Neural cell (in vitro differentiated cells): ENCODE results near the gene SNCB. TPM values are rescaled to one million over a fixed set of nuclear protein-coding genes. Genes with fewer than 3 reads are reported as not detected.

Source experiments
- H2AFZ ChIP-seq: fragments of 200-600, 300-800 bp; sonication (generic), shearing (Covaris generic); 2 replicates; pipeline ENCODE4 v1.6.0; 2014; ENCODE audit warnings: low read depth, mild to moderate bottlenecking, antibody characterized with exemption, low read length, moderate library complexity
- H3F3A ChIP-seq: fragments of 200-600 bp; shearing (Covaris generic); 2 replicates; pipeline ENCODE4 v1.6.1; 2016; ENCODE audit warnings: mild to moderate bottlenecking, moderate library complexity, mixed read lengths, antibody characterized with exemption, low read length; ENCODE audit not compliant: insufficient read depth, poor library complexity, severe bottlenecking
- H3K27ac ChIP-seq: fragments of 200-600, 300-800 bp; sonication (generic), shearing (Covaris generic); 2 replicates; pipeline ENCODE4 v1.5.1; 2014; ENCODE audit warnings: mild to moderate bottlenecking, low read length, moderate library complexity
- H3K27me3 ChIP-seq: fragments of 300-800, 200-600 bp; sonication (generic), shearing (Covaris generic); 2 replicates; pipeline ENCODE4 v1.6.0; 2014; ENCODE audit warnings: mild to moderate bottlenecking, low read depth, low read length, moderate library complexity; ENCODE audit not compliant: insufficient read depth
- H3K36me3 ChIP-seq: fragments of 300-800, 200-600 bp; sonication (generic), shearing (Covaris generic); 2 replicates; pipeline ENCODE4 v1.5.1; 2014; ENCODE audit warnings: mild to moderate bottlenecking, antibody characterized with exemption, low read length, moderate library complexity; ENCODE audit not compliant: insufficient read depth
- H3K4me2 ChIP-seq: fragments of 300-800, 200-600 bp; sonication (generic), shearing (Covaris generic); 2 replicates; pipeline ENCODE4 v1.6.0; 2014; ENCODE audit warnings: mild to moderate bottlenecking, low read length
- H3K4me3 ChIP-seq: fragments of 300-800, 200-600 bp; sonication (generic), shearing (Covaris generic); 2 replicates; pipeline ENCODE4 v1.5.1; 2014; ENCODE audit warnings: mild to moderate bottlenecking, low read length, moderate library complexity
- H3K79me2 ChIP-seq: fragments of 200-600 bp; shearing (Covaris generic); replicated peaks from 2 replicates; pipeline ENCODE4 v1.6.0; 2014; ENCODE audit warnings: mild to moderate bottlenecking, low read length, moderate library complexity; ENCODE audit not compliant: insufficient read depth
- H3K9ac ChIP-seq: fragments of 300-800, 200-600 bp; sonication (generic), shearing (Covaris generic); 2 replicates; pipeline ENCODE4 v1.6.1; 2016; ENCODE audit warnings: mild to moderate bottlenecking, low read length, mixed read lengths
- H3K9me2 ChIP-seq: fragments of 200-600 bp; shearing (Covaris generic); 2 replicates; pipeline ENCODE4 v1.6.1; 2016; ENCODE audit warnings: mild to moderate bottlenecking, low read length, mixed read lengths; ENCODE audit not compliant: insufficient read depth
- H3K9me3 ChIP-seq: fragments of 200-600, 300-800 bp; sonication (generic), shearing (Covaris generic); 2 replicates; pipeline ENCODE4 v1.6.1; 2016; ENCODE audit warnings: mild to moderate bottlenecking, mixed run types, low read length, moderate library complexity, mixed read lengths
- H4K20me1 ChIP-seq: fragments of 200-600 bp; shearing (Covaris generic); 2 replicates; pipeline ENCODE4 v1.6.1; 2016; ENCODE audit warnings: mild to moderate bottlenecking, mixed run types; ENCODE audit not compliant: insufficient read depth
- EP300 ChIP-seq: fragments of 450-650 bp; conservative IDR thresholded peaks from 2 replicates; pipeline ENCODE4 v1.6.1; 2014; ENCODE audit warnings: antibody characterized with exemption, mild to moderate bottlenecking, moderate library complexity; ENCODE audit not compliant: poor library complexity, severe bottlenecking
- EZH2 ChIP-seq: fragments of 200-600, 300-800 bp; shearing (Covaris generic), sonication (generic); IDR thresholded peaks from 2 replicates; pipeline ENCODE4 v1.6.1; 2014; ENCODE audit warnings: antibody characterized with exemption, low read length, borderline replicate concordance, mild to moderate bottlenecking; ENCODE audit not compliant: insufficient read depth, poor library complexity, severe bottlenecking
- MXI1 ChIP-seq: fragments of 450-650 bp; conservative IDR thresholded peaks from 2 replicates; pipeline ENCODE4 v1.6.1; 2014; ENCODE audit warnings: antibody characterized with exemption, mild to moderate bottlenecking; ENCODE audit not compliant: poor library complexity, severe bottlenecking
- POLR2AphosphoS5 ChIP-seq: IDR thresholded peaks from 2 replicates; pipeline ENCODE4 v1.6.1; 2012
- RAD21 ChIP-seq: fragments of 450-650 bp; conservative IDR thresholded peaks from 2 replicates; pipeline ENCODE4 v1.6.1; 2014; ENCODE audit warnings: antibody characterized with exemption, mild to moderate bottlenecking, moderate library complexity
- SMC3 ChIP-seq: fragments of 450-650 bp; conservative IDR thresholded peaks from 2 replicates; pipeline ENCODE4 v1.6.1; 2014; ENCODE audit warnings: antibody characterized with exemption, mild to moderate bottlenecking, moderate library complexity; ENCODE audit not compliant: poor library complexity
- TAF1 ChIP-seq: IDR thresholded peaks from 2 replicates; pipeline ENCODE4 v1.6.1; 2012; ENCODE audit warnings: low read depth
- polyA plus RNA-seq: library from polyadenylated mRNA; depleted of rRNA; stranded (reverse); fragments of >200 nt; gene quantifications from 2 replicates; pipeline ENCODE4 v1.2.3, GENCODE V29; 2014
- TF ChIP-seq, protein P1 (sequence below): IDR thresholded peaks from 2 replicates; pipeline ENCODE4 v1.6.1; 2012; ENCODE audit warnings: borderline replicate concordance
- TF ChIP-seq, protein P2 (sequence below): fragments of 450-650 bp; IDR thresholded peaks from 2 replicates; pipeline ENCODE4 v1.5.1; 2014; ENCODE audit warnings: antibody characterized with exemption, mild to moderate bottlenecking, moderate library complexity; ENCODE audit not compliant: poor library complexity, severe bottlenecking

Gene SNCB
- polyA plus RNA-seq, 1 donor from 2014 or later = 10.1 TPM

GRCh38 chr5:176638437-176638836 lies 8.1 kb upstream of the SNCB start:
- no peaks in the 10 kb centered on the region for H3K9me2 ChIP-seq
- H3K79me2 ChIP-seq = no peaks in the 10 kb centered on the region
- H4K20me1 ChIP-seq = no peaks in the 10 kb centered on the region
- no peaks in the 10 kb centered on the region for H3K36me3 ChIP-seq
- H2AFZ ChIP-seq = no peak overlapping the region
- H3K4me3 ChIP-seq = no peak overlapping the region
- H3K9ac ChIP-seq = no peak overlapping the region
- H3K27me3 ChIP-seq = peaks cover 5% of the 10 kb centered on the region
- H3F3A ChIP-seq = no peaks in the 10 kb centered on the region
- no peak overlapping the region for H3K27ac ChIP-seq
- H3K4me2 ChIP-seq = no peak overlapping the region
- TF ChIP-seq, protein P1, sequence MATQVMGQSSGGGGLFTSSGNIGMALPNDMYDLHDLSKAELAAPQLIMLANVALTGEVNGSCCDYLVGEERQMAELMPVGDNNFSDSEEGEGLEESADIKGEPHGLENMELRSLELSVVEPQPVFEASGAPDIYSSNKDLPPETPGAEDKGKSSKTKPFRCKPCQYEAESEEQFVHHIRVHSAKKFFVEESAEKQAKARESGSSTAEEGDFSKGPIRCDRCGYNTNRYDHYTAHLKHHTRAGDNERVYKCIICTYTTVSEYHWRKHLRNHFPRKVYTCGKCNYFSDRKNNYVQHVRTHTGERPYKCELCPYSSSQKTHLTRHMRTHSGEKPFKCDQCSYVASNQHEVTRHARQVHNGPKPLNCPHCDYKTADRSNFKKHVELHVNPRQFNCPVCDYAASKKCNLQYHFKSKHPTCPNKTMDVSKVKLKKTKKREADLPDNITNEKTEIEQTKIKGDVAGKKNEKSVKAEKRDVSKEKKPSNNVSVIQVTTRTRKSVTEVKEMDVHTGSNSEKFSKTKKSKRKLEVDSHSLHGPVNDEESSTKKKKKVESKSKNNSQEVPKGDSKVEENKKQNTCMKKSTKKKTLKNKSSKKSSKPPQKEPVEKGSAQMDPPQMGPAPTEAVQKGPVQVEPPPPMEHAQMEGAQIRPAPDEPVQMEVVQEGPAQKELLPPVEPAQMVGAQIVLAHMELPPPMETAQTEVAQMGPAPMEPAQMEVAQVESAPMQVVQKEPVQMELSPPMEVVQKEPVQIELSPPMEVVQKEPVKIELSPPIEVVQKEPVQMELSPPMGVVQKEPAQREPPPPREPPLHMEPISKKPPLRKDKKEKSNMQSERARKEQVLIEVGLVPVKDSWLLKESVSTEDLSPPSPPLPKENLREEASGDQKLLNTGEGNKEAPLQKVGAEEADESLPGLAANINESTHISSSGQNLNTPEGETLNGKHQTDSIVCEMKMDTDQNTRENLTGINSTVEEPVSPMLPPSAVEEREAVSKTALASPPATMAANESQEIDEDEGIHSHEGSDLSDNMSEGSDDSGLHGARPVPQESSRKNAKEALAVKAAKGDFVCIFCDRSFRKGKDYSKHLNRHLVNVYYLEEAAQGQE = no peak
- no peak for TF ChIP-seq EP300
- TF ChIP-seq SMC3 = no peak
- no peak for TF ChIP-seq MXI1
- no peak for TF ChIP-seq EZH2
- TF ChIP-seq RAD21 = no peak
- no peak for TF ChIP-seq POLR2AphosphoS5
- TF ChIP-seq TAF1 = no peak
- H3K9me3 ChIP-seq = no peaks in the 10 kb centered on the region

GRCh38 chr5:176637556-176637955 lies 7.2 kb upstream of the SNCB start:
- no peak overlapping the region for H3K27ac ChIP-seq
- no peaks in the 10 kb centered on the region for H4K20me1 ChIP-seq

More at GRCh38 chr5:176637556-176637955, 7.2 kb upstream of the SNCB start:
- no peaks in the 10 kb centered on the region for H3K36me3 ChIP-seq
- TF ChIP-seq, protein P1 = no peak
- TF ChIP-seq MXI1 (no peak), EP300 (no peak), SMC3 (no peak), POLR2AphosphoS5 (no peak), RAD21 (no peak), TAF1 (no peak), EZH2 (no peak)
- TF ChIP-seq, protein P2, sequence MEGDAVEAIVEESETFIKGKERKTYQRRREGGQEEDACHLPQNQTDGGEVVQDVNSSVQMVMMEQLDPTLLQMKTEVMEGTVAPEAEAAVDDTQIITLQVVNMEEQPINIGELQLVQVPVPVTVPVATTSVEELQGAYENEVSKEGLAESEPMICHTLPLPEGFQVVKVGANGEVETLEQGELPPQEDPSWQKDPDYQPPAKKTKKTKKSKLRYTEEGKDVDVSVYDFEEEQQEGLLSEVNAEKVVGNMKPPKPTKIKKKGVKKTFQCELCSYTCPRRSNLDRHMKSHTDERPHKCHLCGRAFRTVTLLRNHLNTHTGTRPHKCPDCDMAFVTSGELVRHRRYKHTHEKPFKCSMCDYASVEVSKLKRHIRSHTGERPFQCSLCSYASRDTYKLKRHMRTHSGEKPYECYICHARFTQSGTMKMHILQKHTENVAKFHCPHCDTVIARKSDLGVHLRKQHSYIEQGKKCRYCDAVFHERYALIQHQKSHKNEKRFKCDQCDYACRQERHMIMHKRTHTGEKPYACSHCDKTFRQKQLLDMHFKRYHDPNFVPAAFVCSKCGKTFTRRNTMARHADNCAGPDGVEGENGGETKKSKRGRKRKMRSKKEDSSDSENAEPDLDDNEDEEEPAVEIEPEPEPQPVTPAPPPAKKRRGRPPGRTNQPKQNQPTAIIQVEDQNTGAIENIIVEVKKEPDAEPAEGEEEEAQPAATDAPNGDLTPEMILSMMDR = no peak
- H3K4me3 ChIP-seq = no peak overlapping the region
- H3F3A ChIP-seq = no peaks in the 10 kb centered on the region
- no peak overlapping the region for H3K9ac ChIP-seq
- H2AFZ ChIP-seq = no peak overlapping the region
- H3K9me3 ChIP-seq = no peaks in the 10 kb centered on the region
- H3K27me3 ChIP-seq = peaks cover 5% of the 10 kb centered on the region
- no peaks in the 10 kb centered on the region for H3K9me2 ChIP-seq
- no peak overlapping the region for H3K4me2 ChIP-seq
- H3K79me2 ChIP-seq = no peaks in the 10 kb centered on the region
